Omental fat pad (tissue), 4 donors: Measurements from ENCODE around the gene ACYP1. TPM values are rescaled to one million over a fixed set of nuclear protein-coding genes. Genes with fewer than 3 reads are reported as not detected.

Source experiments
- ATAC-seq: fragments of 150-250 bp; one replicate; pipeline ENCODE4 v1.9.1; 2016; ENCODE audit warnings: mild to moderate bottlenecking, moderate library complexity; ENCODE audit not compliant: low FRiP score
- DNase-seq: peaks from one replicate; pipeline ENCODE4 v3.0.0-alpha.2; 2019; ENCODE audit warnings: low spot score
- CTCF ChIP-seq, 3 donors: fragments of 450-650 bp; IDR thresholded peaks; one replicate each; pipeline ENCODE4 v1.5.1; 2016 to 2017; ENCODE audit warnings: antibody characterized with exemption in 3 of 3, mild to moderate bottlenecking in 3 of 3, moderate library complexity in 2 of 3
- total RNA-seq, 4 donors: library from RNA; depleted of rRNA; stranded (reverse); fragments of >200 nt; gene quantifications; one replicate each; pipeline ENCODE4 v1.1.0, GENCODE V29; 2016

Gene ACYP1
- total RNA-seq, 4 donors from 2014 or later: 10.7 to 17.0 (median 13.2) TPM

GRCh38 chr14:75030147-75030546 lies 33.7 kb downstream of the ACYP1 start:
- no peak for TF ChIP-seq CTCF (IDR thresholded peaks at IDR 0.05)
- DNase-seq (no peak), ATAC-seq (no peak)

GRCh38 chr14:75025876-75026275 lies 37.9 kb downstream of the ACYP1 start:
- TF ChIP-seq CTCF (IDR thresholded peaks at IDR 0.05): no peak
- DNase-seq (no peak), ATAC-seq (no peak)

- ATAC-seq (no peak), DNase-seq (no peak)
- no peak for TF ChIP-seq CTCF (IDR thresholded peaks at IDR 0.05)
Observed at GRCh38 chr14:75025082-75025481, 38.7 kb downstream of the ACYP1 start.

- ATAC-seq (no peak), DNase-seq (no peak)
- no peak for TF ChIP-seq CTCF (IDR thresholded peaks at IDR 0.05)
Observed at GRCh38 chr14:75023108-75023507, 40.7 kb downstream of the ACYP1 start.

GRCh38 chr14:75022655-75023054 lies 41.2 kb downstream of the ACYP1 start:
- DNase-seq (no peak), ATAC-seq (no peak)
- no peak for TF ChIP-seq CTCF (IDR thresholded peaks at IDR 0.05)

- TF ChIP-seq CTCF (IDR thresholded peaks at IDR 0.05): no peak
- DNase-seq (no peak), ATAC-seq (no peak)
Observed at GRCh38 chr14:75018694-75019093, 45.1 kb downstream of the ACYP1 start.

GRCh38 chr14:75016815-75017214 lies 47.0 kb downstream of the ACYP1 start:
- no peak for TF ChIP-seq CTCF (IDR thresholded peaks at IDR 0.05)
- no peak for ATAC-seq
- no peak for DNase-seq
